NCI-H2171 (cell line): ENCODE data around the gene RD3L.
A peak's percentile ranks its signal among the peaks of the same experiment; 100 is the strongest.
"Not testable (repeated sequence)": the region's sequence is repeated elsewhere in the genome, so short reads cannot be mapped to it uniquely, and the experiment has no call there.

Experiments used
- DNase-seq: peaks from one replicate; lab custom pipeline; 2025; lab: John Stamatoyannopoulos, UW

The RD3L gene

DNA sequence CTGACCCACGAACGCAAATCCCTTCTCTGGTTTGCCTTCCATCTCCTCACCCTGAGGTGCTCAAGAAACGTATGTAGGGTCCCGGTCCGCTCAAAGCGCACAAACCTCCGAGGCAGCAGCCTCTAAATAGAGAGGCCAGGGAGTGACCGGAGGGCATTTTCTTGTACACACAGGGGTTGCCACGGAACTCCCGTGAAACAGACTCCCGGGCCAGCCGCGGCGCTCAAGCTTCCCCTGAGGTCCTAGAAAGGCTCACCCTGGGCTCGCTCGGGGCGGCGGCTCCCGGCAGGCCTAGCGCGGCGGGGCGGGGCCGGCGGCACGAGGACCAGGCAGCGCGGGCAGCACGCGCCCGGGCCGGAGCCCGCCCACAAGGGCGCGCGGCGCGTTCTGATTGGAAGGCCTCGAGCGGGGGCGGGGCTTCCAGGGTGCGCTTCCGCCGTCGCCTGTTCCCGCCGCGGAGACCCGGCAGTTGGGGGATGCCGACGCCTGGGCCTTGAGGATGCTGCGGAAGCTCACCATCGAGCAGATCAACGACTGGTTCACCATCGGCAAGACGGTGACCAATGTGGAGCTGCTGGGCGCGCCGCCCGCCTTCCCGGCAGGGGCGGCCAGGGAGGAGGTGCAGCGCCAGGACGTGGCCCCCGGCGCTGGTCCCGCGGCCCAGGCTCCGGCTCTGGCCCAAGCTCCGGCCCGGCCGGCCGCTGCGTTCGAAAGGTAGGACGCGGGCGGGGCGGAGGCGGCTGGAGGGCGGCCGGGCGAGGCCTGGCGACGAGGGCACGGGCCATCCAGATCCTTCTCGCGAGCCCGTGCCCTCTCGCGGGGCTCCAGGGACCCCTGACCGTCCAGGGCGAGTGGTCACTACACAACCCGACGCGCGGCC is 14.1 kb downstream of the RD3L start, which contains the start of gene TDRD9:
Gene TDRD9, plus strand, starts transcription at position 446 of the 880 bp plus-strand sequence. Its CDS starts 54 bp downstream, at position 500.
- no peak for DNase-seq

DNA sequence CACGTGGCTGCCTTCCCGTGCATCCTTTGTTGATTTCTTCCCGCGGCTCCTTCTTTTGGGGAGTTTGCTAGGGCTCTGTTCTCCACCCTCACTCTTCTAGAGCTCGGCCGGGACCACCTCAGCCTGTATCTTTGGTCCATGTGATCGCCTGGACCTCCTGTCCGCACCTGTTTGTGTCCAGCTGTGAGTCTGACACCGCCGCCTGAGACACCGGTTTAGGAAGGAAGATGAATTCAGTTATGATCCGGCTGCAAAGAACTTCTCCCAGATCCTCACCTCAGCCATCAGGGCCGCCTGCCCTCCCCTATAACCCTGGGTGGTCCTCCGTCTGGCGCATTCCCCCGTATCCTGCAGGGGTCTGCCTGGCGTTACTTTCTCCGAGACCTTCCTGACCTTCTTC is 14.8 kb downstream of the RD3L start:
- no peak for DNase-seq

DNA sequence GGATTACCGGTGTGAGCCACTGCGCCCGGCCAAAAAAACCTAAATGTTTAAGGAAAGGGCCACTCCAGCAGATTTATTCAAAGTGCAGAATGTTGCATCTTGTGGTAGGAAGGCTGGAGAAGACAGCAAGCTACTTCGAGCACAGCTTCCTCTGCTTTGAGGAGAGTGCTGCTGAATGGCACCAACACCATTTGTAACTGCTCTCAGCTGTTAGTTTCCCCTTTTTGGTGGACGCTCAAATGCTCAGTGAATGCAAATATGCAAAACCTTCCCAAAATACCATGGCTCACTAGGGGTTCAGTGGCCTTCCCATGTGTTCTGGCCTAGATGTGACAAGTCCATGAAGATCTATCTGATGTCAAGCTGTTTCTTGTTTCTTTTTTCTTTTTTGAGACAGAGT is 17.0 kb downstream of the RD3L start:
- no peak for DNase-seq

DNA sequence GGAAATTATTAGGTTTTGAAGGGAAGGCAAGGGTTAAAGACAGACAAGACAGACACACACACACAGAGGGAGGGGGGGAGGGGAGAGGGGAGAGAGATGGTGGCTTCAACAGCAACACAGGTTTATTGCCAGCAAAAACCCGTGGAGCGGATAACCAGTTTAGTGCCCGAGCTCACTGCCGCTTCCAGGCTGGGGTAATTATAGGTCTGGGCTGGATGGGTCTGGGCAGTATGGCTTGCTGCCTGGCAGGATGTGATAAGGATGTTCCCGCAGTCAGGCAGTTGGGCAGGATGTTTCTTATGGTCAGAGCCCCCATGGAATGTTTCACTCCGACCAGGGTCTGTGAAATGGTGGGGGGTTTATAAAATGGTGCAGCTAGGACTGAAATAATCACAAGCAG is 18.5 kb downstream of the RD3L start:
- no peak for DNase-seq

DNA sequence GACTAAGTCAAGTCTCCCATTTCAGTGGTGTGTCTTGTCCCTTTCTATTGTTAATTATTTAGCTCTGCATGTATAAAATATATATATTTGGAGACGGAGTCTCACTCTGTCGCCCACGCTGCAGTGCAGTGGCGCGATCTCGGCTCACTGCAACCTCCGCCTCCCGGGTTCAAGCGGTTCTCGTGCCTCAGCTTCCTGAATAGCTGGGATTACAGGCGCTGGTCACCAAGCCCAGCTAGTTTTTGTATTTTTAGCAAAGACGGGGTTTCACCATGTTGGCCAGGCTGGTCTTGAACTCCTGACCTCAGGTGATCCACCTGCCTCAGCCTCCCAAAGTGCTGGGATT is 20.5 kb downstream of the RD3L start:
- not testable (repeated sequence) for DNase-seq

DNA sequence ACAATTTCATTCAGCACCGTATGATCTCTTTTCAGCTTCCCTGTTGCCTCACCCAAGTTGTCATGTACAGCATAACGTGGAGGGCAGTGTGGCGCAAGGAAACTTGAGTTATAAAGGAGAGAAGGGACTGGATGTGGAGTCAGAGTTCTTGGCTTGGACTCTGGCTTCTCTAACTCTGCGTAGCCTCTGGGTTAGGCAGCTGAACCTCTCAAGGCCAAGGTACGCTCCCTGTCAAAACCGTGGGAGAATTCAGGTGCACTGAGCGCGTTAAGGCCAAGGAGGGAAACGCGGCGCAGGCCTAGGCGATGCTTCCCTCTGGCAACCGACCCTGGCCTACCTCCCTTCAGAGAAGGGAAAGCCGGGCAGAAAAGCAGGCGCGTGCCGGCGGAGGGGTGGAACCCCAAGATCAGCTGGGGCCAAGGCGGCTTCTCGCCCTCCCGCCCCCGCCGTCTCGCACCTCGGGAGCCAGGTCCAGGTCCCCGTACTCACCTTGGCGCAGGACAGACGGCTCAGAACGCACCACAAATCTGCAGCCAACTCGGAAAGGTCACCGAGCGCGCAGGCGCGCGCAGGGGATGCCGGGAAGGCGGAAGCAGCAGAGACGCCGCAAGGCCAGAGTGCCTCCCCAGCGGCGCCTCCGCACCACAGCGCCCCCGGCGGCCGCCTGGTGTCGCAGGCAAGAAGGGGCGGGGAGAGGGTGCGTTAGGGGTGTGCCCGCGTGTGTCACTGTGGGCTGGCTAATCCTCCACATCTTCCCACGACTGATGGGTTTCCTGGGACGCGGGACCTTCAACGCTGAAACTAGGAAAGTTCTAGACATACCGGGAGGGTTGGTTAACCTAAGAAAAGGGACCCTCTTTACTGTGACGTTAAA is 21.1 kb downstream of the RD3L start:
- DNase-seq = peak; percentile 92

DNA sequence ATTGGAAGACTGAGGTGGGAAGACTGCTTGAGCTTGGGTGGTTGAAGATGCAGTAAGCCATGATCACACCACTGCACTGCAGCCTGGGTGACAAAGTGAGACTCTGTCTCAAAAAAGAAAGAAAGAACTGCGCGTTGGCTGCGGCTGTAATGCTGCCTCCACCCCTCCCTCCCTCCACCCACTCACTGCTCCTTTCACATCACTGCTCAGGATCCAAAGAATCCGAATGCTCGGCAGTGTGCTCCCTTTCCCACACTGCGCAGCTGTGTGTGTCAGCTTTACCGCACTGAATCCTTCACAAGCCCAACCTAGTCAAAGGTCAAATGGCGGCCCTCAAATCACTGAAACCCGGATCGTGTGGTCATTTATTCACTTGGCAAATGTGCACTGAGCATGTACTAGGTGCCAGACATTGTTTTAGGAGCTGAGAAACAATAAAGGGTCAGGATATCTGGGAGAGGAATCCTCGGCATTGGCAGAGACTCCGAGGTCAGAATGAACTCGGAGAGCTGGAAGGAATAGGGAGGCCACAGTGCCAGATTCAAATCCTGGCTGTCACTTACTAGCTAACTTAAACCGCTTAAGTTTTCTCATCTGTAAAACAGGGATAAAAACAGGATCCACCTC is 25.6 kb downstream of the RD3L start:
- no peak for DNase-seq

DNA sequence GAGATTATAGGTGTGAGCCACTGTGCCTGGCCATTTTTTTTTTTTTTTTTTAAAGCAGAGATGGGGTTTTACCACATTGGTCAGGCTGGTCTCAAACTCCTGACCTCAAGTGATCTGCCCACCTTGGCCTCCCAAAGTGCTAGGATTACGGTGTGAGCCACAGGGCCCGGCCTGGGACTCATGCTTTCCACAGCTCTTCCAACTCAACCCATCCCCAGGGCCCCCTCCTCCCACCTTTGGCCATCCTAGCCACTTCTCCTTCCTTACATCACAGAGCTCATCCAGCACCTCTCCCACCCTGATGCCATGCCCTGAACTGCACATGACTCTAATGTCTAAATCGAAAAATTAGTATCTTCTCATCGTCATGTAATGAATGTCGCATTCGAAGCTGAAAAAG is 26.7 kb downstream of the RD3L start:
- DNase-seq = no peak

DNA sequence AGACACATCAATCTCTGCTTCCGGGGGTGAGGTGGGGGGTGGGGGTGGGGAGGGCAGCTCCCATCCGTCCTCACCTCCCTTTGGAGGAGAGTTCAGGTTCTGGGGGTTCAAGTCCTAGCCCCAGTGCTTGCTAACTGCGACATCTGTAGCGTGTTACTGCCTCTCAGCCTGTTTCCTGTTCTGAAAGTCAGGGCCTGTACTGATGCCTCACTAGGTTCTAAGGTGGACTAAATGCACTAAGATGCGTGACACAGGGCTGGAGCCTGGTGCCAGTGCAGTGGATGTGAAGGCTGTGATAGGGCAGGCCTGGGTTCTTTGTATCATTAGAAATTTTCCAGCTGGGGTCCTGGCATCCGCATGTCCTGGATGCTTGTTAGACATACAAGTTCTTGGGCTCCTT is 31.3 kb downstream of the RD3L start:
- DNase-seq = no peak

DNA sequence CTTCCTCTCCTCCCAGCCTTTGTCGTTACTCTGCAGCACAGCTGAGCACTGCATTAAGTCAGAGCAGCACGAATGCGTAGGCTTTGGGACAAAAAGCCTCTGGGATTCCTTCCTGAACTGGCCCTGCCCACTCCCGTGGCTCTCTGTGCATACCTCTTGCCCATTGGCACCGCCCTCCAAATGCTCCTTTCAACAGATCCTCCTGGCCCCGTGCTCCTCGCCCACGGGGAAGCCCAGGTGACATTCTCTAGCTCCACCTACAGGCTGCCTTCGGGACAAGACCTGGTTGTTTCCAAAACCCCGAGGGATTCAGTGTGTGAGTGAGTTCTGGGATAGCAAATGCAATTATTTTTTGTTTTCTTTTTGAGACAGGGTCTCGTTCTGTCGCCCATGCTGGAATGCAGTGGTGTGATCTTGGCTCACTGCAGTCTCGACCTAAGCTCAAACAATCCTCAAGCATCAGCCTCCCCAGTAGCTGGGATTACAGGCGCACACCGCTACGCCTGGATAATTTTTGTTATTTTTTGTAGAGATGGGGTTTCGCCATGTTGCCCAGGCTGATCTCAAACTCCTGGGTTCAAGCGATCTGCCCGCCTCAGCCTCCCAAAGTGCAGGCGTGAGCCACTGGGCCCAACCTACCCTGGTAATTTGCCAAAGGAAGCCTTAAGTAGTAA is 31.9 kb downstream of the RD3L start:
- DNase-seq = peak; percentile 94

DNA sequence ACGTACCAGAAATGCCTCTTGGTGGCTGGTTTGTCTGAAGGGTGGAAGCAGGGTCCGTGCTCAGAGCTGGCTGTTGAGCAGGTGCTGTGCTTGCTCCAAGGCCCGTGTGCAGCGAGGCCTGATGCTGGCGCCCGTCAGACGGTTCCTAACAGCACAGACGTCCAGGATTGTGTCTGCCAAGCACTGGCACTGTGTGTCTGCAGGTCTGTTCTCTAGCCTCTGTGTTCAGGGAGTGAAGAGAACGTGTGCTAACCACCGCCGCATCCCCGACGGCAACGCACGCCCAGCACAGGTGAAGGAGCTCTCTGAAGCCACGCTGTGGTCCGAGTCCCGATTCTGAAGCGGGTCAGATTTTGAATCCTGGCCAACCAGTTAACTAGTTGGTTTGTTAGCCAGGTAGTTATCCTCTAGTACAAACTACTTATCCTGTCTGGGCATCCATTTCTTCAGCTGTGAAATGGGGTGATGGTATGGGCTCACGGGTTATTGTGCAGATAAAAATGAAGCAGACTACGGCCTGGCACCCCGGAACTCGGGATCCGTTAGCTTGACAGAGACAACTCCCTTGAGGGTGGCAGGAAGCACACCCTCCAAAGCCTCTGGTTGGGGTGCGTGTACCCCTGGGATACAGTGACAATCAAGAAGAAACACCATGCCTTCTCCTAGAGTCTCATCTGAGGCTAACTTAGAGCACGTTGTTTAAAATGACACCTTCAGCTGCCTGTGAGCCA is 32.6 kb downstream of the RD3L start:
- DNase-seq = no peak

DNA sequence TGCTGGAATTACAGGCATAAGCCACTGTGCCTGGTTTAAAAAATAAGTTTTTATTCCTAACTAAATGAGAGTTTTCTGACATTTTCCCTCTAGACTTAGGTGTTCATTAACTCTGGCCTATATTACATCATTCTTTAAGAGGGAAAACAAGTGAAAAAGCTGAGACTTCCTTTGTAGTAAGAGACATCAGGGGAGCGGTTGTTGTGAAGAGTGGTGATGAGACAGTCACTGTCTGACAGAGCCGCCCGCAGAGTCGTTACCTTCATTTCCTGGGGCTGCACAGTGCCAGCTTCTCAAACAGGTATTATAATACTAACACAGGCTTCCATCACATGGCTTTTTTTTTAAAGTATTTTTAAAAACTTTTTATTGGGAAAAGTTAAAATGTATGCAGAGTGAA is 33.7 kb downstream of the RD3L start:
- no peak for DNase-seq

DNA sequence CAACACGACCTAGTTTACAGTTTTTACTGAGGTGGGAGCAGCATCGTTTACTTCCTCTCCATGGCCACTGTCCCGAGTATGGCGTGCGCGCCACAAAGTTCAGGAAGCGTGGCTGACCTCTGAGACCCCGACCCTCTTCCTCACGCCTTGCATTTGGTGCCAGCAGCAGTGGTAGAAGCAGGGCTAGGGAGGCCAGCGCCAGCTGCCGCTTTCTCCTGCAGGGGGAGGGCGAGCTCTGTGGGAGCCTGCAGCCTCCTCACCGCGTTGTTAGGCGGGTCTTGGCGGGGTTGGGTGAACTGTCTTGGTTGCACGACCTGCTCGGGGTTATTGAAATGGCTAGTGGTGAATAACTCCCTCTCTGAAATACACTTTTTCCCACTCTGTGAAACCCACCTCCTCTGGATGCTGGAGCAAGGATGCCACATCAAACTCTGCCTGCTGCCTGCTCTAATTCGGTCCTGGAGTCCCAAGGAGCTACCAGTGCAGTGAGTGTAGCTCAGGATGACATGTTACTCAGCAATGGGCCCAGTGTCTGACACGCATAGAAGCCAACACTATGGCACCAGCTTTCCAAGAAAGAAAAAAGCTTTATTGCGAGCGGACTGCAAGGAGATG is 36.4 kb downstream of the RD3L start:
- no peak for DNase-seq

DNA sequence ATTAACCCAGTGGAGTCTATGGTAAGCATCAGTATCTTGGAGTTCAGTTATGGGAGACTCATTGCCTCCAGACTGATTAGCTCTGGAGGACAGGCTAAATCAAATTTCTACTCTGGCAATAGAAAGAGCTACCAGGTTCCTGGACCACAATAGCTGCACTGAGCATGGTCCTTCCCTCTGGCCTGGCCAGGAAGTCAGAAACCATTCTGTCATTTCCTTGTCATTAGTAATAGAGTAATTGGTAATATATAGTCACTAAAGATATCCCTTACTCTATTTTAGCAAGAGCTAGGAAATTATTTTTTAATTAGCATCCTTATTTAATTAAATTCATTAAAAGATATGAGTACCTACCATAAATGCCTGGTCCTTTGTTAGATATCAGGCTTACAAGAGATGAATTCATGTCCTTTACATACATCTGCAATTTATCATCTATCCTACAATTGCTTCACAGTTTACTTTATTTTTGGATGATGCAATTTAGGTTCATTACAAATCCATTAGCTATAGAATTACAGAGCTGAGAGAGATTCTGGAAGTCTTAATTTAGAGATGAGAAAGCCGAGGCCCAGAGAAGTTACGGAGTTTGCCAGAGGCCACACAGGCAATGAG is 37.7 kb downstream of the RD3L start:
- DNase-seq = no peak

DNA sequence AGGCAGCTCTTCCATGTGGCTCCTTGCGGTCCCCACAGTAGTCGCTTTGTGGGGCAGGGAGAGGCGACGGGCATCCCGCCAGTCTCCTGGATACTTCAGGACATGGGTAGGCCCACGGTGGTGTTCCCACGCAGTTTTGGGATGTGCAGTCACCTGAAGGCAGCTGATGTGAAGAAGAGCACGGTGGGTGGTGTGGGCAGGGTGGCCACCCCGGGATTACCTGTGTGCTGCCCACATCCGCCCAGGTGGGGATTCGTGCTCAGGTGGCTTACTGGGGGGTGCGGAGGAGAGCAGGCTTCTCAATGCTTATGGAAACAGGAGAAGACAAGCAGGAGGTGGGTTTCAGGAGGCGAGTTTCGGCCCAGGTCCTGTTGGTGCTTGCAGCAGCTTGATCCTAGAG is 42.5 kb downstream of the RD3L start:
- no peak for DNase-seq

DNA sequence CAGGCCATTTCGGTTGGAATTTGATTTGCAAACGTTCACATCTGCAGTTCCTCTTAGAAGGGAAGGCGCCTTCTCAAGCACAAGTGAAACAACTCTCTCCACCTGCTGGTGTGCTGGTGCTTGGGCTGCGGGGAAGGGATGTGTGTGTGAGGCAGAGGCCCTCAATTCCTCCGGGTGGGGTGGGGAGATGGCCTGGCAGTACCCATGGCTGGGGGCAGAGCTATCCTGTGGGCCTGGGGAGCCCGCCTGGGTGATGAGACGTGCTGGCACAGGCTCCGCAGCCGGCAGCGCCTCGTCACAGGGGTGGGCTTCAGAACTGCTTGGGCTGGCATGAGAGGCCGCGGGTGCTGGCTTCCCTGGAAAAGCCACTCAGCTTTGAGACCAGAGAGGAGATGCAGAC is 43.0 kb downstream of the RD3L start:
- no peak for DNase-seq

DNA sequence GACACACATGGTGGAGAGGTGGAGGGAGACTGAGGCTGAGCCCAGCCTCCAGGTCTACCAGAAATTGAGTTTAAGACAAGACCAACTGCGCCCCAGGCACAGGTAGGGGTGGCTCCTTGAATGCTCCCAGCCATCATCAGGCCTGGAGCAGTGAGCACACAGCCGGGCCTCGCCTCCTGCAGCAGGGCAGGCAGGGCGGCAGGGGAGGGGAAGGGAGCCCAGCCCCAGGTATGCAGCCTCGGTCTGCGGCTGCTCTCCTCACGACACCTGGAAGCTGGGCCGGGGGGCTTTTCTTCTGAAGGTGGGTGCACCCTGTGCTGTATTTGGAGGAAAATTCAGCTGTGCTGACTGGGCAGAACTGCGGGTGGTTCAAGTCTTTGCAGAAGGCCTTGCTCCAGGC is 43.6 kb downstream of the RD3L start:
- DNase-seq = no peak

DNA sequence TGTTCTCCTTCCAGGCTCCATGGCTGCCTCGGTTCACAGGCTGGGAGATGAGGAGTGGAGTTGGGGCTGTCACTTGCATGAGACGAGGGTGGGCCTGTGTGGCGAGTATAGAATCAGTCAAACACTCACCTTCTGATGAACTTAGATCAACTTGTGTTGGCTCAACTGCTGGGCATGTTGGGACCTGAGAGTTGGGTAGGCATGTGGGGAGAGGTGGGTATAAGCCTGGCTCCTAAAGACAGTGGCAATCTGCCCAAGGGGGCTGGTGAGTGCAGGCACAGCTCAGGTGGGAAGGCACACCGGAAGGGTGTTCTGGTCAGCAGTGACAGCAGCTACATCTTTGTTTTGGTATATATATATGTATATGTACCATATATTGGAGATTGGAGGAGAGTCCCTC is 44.1 kb downstream of the RD3L start:
- no peak for DNase-seq

DNA sequence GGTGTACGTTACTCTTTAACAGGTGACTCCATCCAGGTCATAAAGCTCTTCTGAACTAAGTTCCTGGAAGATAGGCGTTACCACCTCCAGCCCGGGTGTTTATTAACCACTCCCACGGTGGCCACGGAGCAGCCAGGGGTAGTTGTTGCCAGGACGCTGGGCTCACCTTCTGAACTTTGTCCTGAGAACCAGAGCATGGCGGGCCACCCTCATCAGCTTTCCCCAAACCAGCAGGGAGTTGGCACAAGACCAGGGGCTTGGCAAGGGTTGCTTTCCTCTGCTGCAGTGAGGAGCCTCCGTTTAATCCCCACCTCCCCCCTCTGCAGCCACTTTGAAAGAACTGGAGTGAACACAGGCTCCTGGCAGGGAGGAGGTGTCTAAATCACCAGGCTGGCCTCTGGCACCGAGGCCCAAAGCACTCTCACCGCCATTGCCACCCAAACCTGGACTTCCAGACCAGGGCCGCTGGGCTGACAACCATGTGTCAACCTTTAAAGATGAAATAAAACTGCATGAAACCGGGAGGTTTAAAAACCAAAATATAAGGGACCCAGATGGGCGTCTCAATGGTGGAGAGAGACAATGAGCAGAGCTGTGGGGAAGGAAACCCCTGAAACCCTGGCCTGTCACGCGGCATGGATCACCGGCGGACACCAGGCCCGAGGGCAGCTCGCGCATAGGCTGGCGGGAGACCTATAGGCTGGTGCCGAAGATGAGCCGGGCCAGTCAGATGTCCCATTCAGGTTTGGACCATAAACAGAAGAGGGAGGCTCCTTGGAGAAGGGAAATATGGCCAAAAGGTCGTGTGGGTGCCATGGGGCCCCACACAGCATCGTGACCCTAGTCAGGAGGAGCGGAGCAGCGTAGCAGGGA is 45.0 kb downstream of the RD3L start:
- no peak for DNase-seq

DNA sequence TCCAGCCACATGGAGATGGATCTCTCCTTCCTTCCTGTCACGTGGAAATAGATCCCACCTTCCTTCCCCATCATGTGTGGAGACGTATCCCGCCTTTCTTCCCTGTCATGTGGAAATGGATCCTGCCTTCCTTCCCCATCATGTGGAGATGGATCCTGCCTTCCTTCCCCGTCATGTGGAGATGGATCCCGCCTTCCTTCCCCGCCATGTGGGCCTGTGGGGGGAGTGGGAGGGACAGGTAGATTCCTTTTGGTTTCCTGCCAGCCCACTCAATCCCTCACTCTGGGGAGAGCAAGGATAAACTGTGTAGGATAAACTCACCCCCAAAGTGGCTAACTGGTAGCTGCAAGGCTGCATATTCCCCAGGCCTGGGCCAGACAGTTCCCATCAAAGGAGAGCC is 45.8 kb downstream of the RD3L start:
- peak; percentile 38 for DNase-seq
